ENCODE measurements around the gene ASPSCR1.

DNA sequence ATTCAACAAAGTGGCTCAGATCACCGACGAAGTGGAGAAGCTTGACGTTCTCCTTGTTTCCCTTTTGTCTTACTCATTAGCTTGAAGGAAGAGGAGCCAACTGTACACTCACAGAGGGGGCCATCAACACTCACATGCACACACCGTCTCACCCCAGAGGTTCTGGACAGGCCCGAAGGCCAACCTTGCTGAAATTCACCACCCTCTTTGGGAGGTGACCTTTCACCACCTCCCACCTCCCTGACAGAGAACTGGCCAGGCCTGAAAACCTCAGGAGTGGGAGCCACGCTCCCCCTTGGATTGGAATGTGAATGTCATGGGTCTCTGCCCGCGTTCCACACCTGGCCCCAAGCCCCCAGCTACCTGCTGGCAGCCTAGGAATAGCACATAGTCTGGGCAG is 58.1 kb downstream of the ASPSCR1 start:
- TF ChIP-seq POLR2AphosphoS5 (IDR thresholded peaks at IDR 0.05; ENCODE audit: low read depth, low read length) = no peak
- TF ChIP-seq ZNF274 (IDR thresholded peaks at IDR 0.05; ENCODE audit: borderline replicate concordance, extremely low read depth, low read length) = no peak
- no peak for TF ChIP-seq TCF12 (IDR thresholded peaks at IDR 0.05; ENCODE audit: low read depth, low read length)
- TF ChIP-seq, protein P1, sequence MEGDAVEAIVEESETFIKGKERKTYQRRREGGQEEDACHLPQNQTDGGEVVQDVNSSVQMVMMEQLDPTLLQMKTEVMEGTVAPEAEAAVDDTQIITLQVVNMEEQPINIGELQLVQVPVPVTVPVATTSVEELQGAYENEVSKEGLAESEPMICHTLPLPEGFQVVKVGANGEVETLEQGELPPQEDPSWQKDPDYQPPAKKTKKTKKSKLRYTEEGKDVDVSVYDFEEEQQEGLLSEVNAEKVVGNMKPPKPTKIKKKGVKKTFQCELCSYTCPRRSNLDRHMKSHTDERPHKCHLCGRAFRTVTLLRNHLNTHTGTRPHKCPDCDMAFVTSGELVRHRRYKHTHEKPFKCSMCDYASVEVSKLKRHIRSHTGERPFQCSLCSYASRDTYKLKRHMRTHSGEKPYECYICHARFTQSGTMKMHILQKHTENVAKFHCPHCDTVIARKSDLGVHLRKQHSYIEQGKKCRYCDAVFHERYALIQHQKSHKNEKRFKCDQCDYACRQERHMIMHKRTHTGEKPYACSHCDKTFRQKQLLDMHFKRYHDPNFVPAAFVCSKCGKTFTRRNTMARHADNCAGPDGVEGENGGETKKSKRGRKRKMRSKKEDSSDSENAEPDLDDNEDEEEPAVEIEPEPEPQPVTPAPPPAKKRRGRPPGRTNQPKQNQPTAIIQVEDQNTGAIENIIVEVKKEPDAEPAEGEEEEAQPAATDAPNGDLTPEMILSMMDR (IDR thresholded peaks at IDR 0.05; ENCODE audit: control extremely low read depth in 1 of 3, insufficient read depth in 1 of 3, low read depth in 1 of 3, low read length in 3 of 3) = no peak
- TF ChIP-seq RXRA (IDR thresholded peaks at IDR 0.05; ENCODE audit: insufficient read depth, low read depth, low read length) = no peak
- TF ChIP-seq, protein P2, sequence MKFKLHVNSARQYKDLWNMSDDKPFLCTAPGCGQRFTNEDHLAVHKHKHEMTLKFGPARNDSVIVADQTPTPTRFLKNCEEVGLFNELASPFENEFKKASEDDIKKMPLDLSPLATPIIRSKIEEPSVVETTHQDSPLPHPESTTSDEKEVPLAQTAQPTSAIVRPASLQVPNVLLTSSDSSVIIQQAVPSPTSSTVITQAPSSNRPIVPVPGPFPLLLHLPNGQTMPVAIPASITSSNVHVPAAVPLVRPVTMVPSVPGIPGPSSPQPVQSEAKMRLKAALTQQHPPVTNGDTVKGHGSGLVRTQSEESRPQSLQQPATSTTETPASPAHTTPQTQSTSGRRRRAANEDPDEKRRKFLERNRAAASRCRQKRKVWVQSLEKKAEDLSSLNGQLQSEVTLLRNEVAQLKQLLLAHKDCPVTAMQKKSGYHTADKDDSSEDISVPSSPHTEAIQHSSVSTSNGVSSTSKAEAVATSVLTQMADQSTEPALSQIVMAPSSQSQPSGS (IDR thresholded peaks at IDR 0.05; ENCODE audit: low read length) = no peak
- TF ChIP-seq SRF (IDR thresholded peaks at IDR 0.05; ENCODE audit: low read depth, low read length) = no peak
- no peak for TF ChIP-seq GTF2F1 (IDR thresholded peaks at IDR 0.05; ENCODE audit: borderline replicate concordance, low read depth, low read length)
- TF ChIP-seq CEBPB (IDR thresholded peaks at IDR 0.05; ENCODE audit: low read depth, low read length) = no peak
- no peak for TF ChIP-seq YY1 (IDR thresholded peaks at IDR 0.05; ENCODE audit: low read depth, low read length)
- no peak for TF ChIP-seq POLR2A (IDR thresholded peaks at IDR 0.05; ENCODE audit: control extremely low read depth in 1 of 2, low read depth in 2 of 2, low read length in 2 of 2)
- TF ChIP-seq EZH2 (IDR thresholded peaks at IDR 0.05; ENCODE audit: low read depth, low read length, severe bottlenecking) = no peak
- no peak for TF ChIP-seq PHF8 (conservative IDR thresholded peaks at IDR 0.05; ENCODE audit: low read depth, low read length)
